ENCODE results near the gene MESD.

The MESD gene

DNA sequence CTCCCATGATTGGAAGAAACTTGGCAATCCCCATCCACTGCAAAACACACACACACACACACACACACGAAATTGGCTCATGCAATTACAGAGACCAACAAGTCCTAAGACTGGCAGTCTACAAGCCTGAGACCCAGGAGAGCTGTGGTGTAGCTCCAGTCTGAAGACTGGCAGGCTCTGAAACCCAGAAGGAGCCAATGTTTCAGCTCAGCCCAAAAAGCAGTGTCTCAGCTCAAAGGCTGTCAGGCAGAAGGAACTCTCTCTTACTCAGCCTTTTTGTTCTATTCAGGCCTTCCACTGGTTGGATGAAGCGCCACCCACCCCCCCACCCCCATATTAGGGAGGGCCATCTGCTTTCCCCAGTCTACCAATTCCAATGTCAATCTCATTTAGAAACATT lies 32.1 kb downstream of the MESD start:
- no peak for DNase-seq

DNA sequence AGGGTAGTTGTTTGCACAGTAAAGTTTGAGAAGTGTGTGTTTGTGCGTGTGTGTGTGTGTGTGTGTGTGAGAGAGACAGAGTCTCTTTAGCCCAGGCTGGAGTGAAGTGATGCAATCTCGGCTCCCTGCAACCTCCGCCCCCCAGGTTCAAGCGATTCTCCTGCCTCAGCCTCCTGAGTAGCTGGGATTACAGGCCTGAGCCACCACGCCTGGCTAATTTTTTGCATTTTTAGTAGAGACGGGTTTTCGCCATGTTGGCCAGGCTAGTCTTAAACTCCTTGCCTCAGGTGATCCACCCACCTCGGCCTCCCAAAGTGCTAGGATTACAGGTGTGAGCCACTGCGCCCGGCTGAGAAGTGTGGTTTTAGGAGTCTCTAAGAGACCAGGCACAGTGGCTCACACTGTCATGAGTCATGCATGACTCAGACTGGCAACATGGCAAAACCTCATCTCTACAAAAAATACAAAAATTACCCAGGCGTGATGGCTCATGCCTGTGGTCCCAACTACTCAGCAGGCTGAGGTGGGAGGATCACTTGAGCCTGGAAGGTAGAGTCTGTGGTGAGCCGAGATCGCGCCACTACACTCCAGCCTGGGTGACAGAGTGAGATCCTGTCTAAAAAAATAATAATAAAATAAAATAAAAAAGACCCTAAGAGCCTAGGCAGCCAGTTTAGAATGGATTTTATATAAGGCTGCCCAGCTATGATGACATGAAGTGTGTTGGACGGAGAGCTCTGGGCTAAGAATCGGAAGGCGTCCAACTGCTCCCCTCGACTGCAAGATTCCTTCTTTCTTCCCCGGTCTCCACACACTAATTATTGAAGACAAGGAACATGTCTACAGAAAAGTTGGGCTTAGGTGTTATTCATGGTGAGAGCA lies 33.8 kb downstream of the MESD start:
- DNase-seq: peak; percentile 38

- no peak for DNase-seq
Measured at GRCh38 chr15:80953953-80954778, 35.5 kb downstream of the MESD start.

GRCh38 chr15:80953001-80953952 lies 36.3 kb downstream of the MESD start:
- no peak for DNase-seq

GRCh38 chr15:80951941-80952340 lies 37.7 kb downstream of the MESD start:
- DNase-seq: no peak

- DNase-seq: no peak
Measured at GRCh38 chr15:80950291-80951078, 39.1 kb downstream of the MESD start.

- DNase-seq: no peak
Measured at GRCh38 chr15:80949756-80950155, 39.9 kb downstream of the MESD start.

GRCh38 chr15:80948651-80949292 lies 40.8 kb downstream of the MESD start:
- no peak for DNase-seq

- DNase-seq: no peak
Measured at GRCh38 chr15:80946576-80946975, 43.0 kb downstream of the MESD start.

DNA sequence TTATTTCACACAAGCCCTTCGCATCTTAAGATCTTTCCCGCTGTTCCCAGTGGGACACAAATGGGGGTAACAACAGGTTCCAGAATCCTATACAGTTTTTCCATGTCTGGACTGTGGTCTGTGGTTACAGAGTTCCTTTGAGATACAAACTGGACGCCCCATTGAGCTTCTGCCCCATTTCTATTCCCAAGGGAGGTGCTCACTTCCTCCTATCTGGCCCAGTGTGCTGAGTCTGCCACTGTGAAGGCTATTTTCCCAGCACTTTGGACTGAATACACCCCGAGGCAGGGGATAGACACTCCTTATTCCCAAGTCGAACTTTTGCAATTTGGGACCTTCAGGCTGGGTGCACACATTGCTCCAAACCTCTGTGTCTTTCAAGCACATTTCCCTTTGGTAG lies 44.0 kb downstream of the MESD start:
- DNase-seq: no peak

GRCh38 chr15:80944818-80945217 lies 44.8 kb downstream of the MESD start:
- no peak for DNase-seq

- no peak for DNase-seq
Measured at GRCh38 chr15:80942746-80943565, 46.7 kb downstream of the MESD start.

- no peak for DNase-seq
Measured at GRCh38 chr15:80942266-80942665, 47.4 kb downstream of the MESD start.

DNA sequence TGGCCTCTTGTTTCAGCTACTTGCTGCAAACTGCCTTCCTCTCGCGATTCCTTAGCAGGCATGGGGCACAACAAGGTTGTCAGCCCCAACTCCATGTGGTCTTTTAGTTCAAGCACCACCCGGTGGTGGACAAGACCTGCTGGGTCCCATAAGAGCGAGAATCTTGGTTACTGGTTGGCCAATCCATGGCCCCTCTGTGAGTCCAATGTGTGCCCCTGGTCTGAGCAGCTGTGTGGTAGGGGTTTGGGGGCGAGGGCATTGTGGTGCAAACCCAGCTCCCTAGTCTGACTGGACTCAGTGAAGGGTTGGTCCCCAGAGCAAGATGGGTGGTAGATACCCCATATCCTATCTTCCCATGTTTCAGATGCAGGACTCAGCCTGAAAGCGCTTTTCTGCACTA lies 48.8 kb downstream of the MESD start:
- DNase-seq: no peak

GRCh38 chr15:80940331-80940730 lies 49.3 kb downstream of the MESD start:
- DNase-seq: no peak

- DNase-seq: no peak
Measured at GRCh38 chr15:80939216-80939615, 50.4 kb downstream of the MESD start.

DNA sequence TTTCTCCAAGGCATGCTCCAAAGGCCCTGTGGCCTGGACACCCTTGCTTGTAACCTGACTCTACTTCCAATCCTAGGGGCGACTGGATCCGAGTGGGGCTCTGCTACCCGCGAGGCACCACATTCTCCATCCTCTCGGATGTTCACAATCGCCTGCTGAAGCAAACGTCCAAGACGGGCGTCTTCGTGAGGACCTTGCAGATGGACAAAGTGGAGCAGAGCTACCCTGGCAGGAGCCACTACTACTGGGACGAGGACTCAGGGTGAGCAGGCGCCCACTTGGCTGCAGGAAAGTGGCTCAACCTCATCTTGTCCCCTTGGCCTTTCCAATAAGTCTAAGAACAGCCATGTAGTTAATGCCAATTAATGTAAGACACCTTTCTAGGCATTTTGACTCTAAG lies 51.9 kb downstream of the MESD start:
- no peak for DNase-seq

GRCh38 chr15:80936288-80937078 lies 53.1 kb downstream of the MESD start:
- DNase-seq: no peak

- DNase-seq: no peak
Measured at GRCh38 chr15:80934761-80935221, 54.8 kb downstream of the MESD start.

DNA sequence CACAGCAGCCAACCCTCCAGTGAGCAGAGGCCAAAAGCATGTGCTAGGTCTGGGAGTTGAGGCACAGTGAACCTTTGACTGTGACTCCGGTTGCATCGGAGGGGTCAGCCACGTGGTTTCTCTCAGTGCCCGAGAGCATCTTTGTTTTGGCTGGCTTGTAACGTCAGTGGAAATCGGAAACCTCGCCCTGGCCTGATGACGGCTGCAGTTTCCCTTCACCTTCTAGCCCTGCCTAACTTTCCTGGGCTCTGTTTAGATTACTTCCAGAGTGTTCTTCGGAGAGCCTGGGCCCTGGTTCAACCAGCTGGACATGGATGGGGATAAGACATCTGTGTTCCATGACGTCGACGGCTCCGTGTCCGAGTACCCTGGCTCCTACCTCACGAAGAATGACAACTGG lies 56.6 kb downstream of the MESD start:
- no peak for DNase-seq

Data from activated CD4-positive, CD25-positive, alpha-beta regulatory T cell treated with anti-CD3 and anti-CD28 coated beads, Interleukin-2, amount 50 U/mL, for 72 hours (primary cell).